ENCODE results near the gene SCN1A.

DNA sequence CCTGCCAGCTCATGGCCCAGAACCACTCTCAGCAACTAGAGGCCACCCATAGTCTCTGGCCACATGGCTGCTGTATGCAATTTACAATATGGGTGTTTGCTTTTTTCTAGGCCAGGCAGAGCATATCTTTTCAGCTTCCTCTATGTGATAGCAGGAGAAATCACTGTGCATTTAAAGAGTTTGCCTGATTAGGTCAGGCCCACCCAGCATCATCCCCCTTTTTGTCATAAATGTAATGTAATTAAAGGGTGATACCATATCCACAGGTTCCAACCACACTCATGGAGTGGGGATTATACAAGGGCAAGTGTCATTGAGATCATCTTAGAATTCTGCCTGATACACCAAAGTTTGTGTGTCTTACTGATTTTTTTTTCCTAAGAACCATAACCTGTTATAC is 102.5 kb downstream of the SCN1A start:
- no peak for TF ChIP-seq EZH2 (IDR thresholded peaks at IDR 0.05; ENCODE audit: borderline replicate concordance, low read depth, low read length, poor library complexity, severe bottlenecking)
- TF ChIP-seq, protein P1, sequence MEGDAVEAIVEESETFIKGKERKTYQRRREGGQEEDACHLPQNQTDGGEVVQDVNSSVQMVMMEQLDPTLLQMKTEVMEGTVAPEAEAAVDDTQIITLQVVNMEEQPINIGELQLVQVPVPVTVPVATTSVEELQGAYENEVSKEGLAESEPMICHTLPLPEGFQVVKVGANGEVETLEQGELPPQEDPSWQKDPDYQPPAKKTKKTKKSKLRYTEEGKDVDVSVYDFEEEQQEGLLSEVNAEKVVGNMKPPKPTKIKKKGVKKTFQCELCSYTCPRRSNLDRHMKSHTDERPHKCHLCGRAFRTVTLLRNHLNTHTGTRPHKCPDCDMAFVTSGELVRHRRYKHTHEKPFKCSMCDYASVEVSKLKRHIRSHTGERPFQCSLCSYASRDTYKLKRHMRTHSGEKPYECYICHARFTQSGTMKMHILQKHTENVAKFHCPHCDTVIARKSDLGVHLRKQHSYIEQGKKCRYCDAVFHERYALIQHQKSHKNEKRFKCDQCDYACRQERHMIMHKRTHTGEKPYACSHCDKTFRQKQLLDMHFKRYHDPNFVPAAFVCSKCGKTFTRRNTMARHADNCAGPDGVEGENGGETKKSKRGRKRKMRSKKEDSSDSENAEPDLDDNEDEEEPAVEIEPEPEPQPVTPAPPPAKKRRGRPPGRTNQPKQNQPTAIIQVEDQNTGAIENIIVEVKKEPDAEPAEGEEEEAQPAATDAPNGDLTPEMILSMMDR (conservative IDR thresholded peaks at IDR 0.05; ENCODE audit: low read depth, low read length): no peak
